CD4-positive, CD25-positive, alpha-beta regulatory T cell (primary cell): ENCODE results near the gene MAN1A1. TPM values are rescaled to one million over a fixed set of nuclear protein-coding genes. Genes with fewer than 3 reads are reported as not detected.

Experiments
- ATAC-seq, 2 donors: fragments of 150-1000 bp; cut with Tn5 transposase; one replicate each; pipeline ENCODE4 v1.10.0; 2021; ENCODE audit warnings: low read depth in 2 of 2, moderate number of reproducible peaks in 2 of 2, moderate library complexity in 1 of 2
- DNase-seq, 3 donors: peaks; one replicate each; pipeline versions ENCODE4 v3.0.0 to v3.0.0-alpha.2; 2012 to 2022; ENCODE audit warnings: mixed read lengths in 1 of 3
- H3K27ac ChIP-seq: one replicate; pipeline ENCODE4 v1.7.0; 2013; ENCODE audit warnings: mild to moderate bottlenecking, low read length; ENCODE audit not compliant: insufficient read depth, poor library complexity, severe bottlenecking
- H3K27me3 ChIP-seq: one replicate; pipeline ENCODE4 v1.7.0; 2013; ENCODE audit warnings: low read length; ENCODE audit not compliant: control insufficient read depth, insufficient read depth
- H3K36me3 ChIP-seq: one replicate; pipeline ENCODE4 v1.7.0; 2013; ENCODE audit warnings: mild to moderate bottlenecking, low read length, moderate library complexity; ENCODE audit not compliant: control insufficient read depth, insufficient read depth
- H3K4me1 ChIP-seq: 2 replicates; pipeline ENCODE4 v1.7.0; 2013; ENCODE audit warnings: mild to moderate bottlenecking, low read length; ENCODE audit not compliant: insufficient read depth, control insufficient read depth, poor library complexity, severe bottlenecking
- H3K4me3 ChIP-seq: one replicate; pipeline ENCODE4 v1.7.0; 2013; ENCODE audit warnings: low read depth, mild to moderate bottlenecking, low read length, moderate library complexity
- H3K9me3 ChIP-seq, 2 experiments: 1 replicate in 1 of 2; 2 replicates in 1 of 2; pipeline ENCODE4 v1.7.0; 2013; ENCODE audit warnings: low read length in 2 of 2, mild to moderate bottlenecking in 1 of 2, moderate library complexity in 1 of 2; ENCODE audit not compliant: control insufficient read depth in 2 of 2
- H3K27ac Mint-ChIP-seq, 3 donors: one replicate each; pipeline ENCODE4 v1.8.0; 2020 to 2022; ENCODE audit warnings: mild to moderate bottlenecking in 3 of 3, mixed read lengths in 3 of 3, moderate library complexity in 2 of 3
- H3K27me3 Mint-ChIP-seq: one replicate; pipeline ENCODE4 v1.8.0; 2022; ENCODE audit warnings: mild to moderate bottlenecking, mixed read lengths
- H3K36me3 Mint-ChIP-seq: one replicate; pipeline ENCODE4 v1.8.0; 2020; ENCODE audit warnings: mixed read lengths
- H3K4me1 Mint-ChIP-seq, 4 donors: one replicate each; pipeline ENCODE4 v1.8.0; 2020 to 2022; ENCODE audit warnings: mixed read lengths in 4 of 4, mild to moderate bottlenecking in 1 of 4
- H3K4me3 Mint-ChIP-seq, 4 donors: one replicate each; pipeline ENCODE4 v1.8.0; 2020 to 2022; ENCODE audit warnings: mild to moderate bottlenecking in 4 of 4, mixed read lengths in 4 of 4, moderate library complexity in 3 of 4
- H3K9me3 Mint-ChIP-seq, 7 donors: one replicate each; pipeline ENCODE4 v1.8.0; 2020 to 2022; ENCODE audit warnings: mixed read lengths in 7 of 7, mild to moderate bottlenecking in 3 of 7, moderate library complexity in 2 of 7
- polyA plus RNA-seq, 4 donors: library from polyadenylated mRNA; unstranded; fragments of 300-500 nt; fragmentation: Illumina TruSeq; gene quantifications; one replicate each; pipeline ENCODE4 v1.2.3, GENCODE V29; 2021
- total RNA-seq: library from RNA; stranded (reverse); gene quantifications from one replicate; pipeline ENCODE4 v1.2.3, GENCODE V29; 2022

MAN1A1 gene
- total and polyA plus RNA-seq, 5 donors from 2014 or later = 10.7 to 20.6 (median 13.6) TPM

DNA sequence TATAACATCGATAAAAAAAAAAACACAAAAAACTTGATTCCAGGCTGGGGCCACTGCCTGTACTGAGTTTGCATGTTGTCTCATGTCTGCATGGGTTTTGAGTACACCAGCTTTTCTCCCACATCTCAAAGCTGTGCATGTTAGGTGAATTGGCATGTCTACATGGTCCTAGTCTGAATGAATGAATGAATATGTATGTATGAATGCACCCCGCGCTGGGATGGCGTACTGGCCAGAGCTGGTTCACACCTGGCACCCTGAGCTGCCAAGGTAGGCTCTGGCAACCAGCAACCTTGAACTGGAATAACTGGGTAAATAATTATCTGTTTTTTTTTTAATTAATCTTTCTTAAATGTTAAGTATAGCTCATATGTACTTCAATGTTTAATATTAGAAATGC lies 131.0 kb downstream of the MAN1A1 start:
- no peaks in the 10 kb centered on the region for H3K4me1 ChIP-seq
- H3K36me3 ChIP-seq = no peaks in the 10 kb centered on the region
- no peaks in the 10 kb centered on the region for H3K36me3 Mint-ChIP-seq
- no peaks in the 10 kb centered on the region for H3K27me3 Mint-ChIP-seq
- no peak for DNase-seq
- no peaks in the 10 kb centered on the region for H3K9me3 Mint-ChIP-seq
- ATAC-seq = no peak
- H3K4me1 Mint-ChIP-seq = peaks cover 0 to 2% (median 0%) of the 10 kb centered on the region in 4 donors
- no peak overlapping the region for H3K27ac Mint-ChIP-seq
- no peak overlapping the region for H3K4me3 Mint-ChIP-seq
- H3K4me3 ChIP-seq = no peak overlapping the region
- no peak overlapping the region for H3K27ac ChIP-seq
- H3K9me3 ChIP-seq = no peaks in the 10 kb centered on the region
- H3K27me3 ChIP-seq = no peaks in the 10 kb centered on the region

DNA sequence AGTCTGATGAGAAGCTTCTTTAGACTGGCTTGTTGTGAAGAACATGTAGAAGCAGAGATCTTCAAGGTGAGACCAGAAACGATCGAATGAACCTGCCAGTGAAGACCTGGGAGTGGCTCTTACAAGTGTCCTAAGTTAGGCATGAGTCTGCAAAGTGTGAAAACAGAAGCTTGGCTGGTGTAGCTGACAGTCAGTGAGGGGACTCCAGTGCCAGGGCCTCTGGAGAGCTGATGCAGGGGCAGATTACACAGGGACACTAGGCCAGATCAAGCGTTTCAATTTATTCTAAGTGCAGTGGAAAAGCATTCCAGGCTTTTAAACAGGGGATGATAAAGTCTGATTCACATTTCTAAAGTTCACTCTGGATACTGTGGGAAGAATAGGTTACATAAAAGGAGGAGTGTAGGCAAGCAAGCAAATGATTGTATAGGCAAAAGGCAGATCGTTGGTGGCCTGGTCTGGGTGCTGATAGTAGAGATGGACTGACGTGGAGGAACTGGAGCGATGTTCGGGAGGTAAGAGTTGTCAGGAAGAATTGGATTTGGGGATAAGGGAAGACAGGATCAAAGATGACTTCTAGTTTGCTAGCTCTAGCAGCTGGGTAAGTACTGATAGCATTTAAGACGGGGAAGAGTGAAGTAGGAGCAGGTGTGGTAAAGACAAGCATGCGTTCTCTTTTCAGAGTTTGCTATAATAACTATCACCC lies 133.5 kb downstream of the MAN1A1 start:
- H3K36me3 ChIP-seq = no peaks in the 10 kb centered on the region
- Mint-ChIP-seq H3K4me1 (peaks cover 0 to 2% (median 0%) of the 10 kb centered on the region in 4 donors), H3K27me3 (no peaks in the 10 kb centered on the region), H3K4me3 (no peak overlapping the region), H3K9me3 (no peaks in the 10 kb centered on the region), H3K27ac (no peak overlapping the region), H3K36me3 (no peaks in the 10 kb centered on the region)
- H3K4me1 ChIP-seq = no peaks in the 10 kb centered on the region
- ATAC-seq = no peak
- no peak for DNase-seq
- no peak overlapping the region for H3K4me3 ChIP-seq
- no peak overlapping the region for H3K27ac ChIP-seq
- no peaks in the 10 kb centered on the region for H3K9me3 ChIP-seq
- H3K27me3 ChIP-seq = no peaks in the 10 kb centered on the region

DNA sequence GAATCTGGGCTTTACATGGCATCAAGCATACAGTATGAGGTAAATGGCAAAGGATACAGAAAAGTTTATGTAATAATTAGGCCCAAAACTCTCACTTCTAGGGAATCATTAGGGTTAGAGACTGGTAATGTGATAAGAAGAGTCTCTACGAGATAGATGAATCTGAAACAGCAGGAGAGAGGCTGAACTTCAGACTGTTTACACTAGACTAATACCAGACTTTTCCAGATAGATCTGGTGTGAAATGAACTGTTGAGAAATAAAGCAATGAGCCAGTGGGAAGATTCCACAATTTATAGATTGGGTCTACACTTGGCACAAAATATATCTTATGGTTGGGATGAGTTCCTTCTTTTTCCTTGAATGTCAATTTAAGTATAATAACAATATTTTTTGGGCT lies 134.3 kb downstream of the MAN1A1 start:
- H3K36me3 Mint-ChIP-seq = no peaks in the 10 kb centered on the region

DNA sequence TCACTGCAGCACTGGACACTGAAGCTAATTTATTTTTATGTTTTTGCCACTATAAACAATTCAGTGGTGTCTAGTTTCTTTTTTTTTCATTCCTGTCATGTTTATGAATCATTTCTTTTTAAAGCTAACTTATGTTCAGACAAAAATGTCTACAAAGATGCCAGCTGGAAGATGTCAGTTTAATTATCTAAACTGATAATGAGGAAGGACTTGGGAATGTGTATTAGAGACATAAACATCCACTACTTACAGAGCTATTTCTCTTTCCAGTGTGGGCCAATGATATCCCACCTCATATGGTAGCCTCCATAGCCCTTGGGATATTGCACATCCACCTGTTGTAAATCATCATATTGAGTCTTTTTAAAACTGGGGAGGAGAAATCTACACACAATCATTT lies 139.0 kb downstream of the MAN1A1 start:
- Mint-ChIP-seq H3K27ac (no peak overlapping the region), H3K4me3 (no peak overlapping the region), H3K9me3 (peaks cover 0 to 1% (median 0%) of the 10 kb centered on the region in 7 donors), H3K36me3 (peaks cover 3% of the 10 kb centered on the region), H3K27me3 (no peaks in the 10 kb centered on the region), H3K4me1 (peaks cover 0 to 9% (median 8%) of the 10 kb centered on the region in 4 donors)
- Histone ChIP-seq H3K9me3 (no peaks in the 10 kb centered on the region), H3K4me3 (no peak overlapping the region), H3K27ac (no peak overlapping the region), H3K27me3 (no peaks in the 10 kb centered on the region), H3K36me3 (no peaks in the 10 kb centered on the region), H3K4me1 (no peaks in the 10 kb centered on the region)
- DNase-seq (no peak), ATAC-seq (no peak)

More for the DNA sequence above, 134.3 kb downstream of the MAN1A1 start:
- no peaks in the 10 kb centered on the region for H3K27me3 Mint-ChIP-seq
- Histone ChIP-seq H3K9me3 (no peaks in the 10 kb centered on the region), H3K4me1 (no peaks in the 10 kb centered on the region), H3K27ac (no peak overlapping the region), H3K36me3 (no peaks in the 10 kb centered on the region), H3K4me3 (no peak overlapping the region), H3K27me3 (no peaks in the 10 kb centered on the region)
- DNase-seq (no peak), ATAC-seq (no peak)
- H3K9me3 Mint-ChIP-seq = no peaks in the 10 kb centered on the region
- H3K27ac Mint-ChIP-seq = no peak overlapping the region
- peaks cover 0 to 2% (median 0%) of the 10 kb centered on the region in 4 donors for H3K4me1 Mint-ChIP-seq
- no peak overlapping the region for H3K4me3 Mint-ChIP-seq

DNA sequence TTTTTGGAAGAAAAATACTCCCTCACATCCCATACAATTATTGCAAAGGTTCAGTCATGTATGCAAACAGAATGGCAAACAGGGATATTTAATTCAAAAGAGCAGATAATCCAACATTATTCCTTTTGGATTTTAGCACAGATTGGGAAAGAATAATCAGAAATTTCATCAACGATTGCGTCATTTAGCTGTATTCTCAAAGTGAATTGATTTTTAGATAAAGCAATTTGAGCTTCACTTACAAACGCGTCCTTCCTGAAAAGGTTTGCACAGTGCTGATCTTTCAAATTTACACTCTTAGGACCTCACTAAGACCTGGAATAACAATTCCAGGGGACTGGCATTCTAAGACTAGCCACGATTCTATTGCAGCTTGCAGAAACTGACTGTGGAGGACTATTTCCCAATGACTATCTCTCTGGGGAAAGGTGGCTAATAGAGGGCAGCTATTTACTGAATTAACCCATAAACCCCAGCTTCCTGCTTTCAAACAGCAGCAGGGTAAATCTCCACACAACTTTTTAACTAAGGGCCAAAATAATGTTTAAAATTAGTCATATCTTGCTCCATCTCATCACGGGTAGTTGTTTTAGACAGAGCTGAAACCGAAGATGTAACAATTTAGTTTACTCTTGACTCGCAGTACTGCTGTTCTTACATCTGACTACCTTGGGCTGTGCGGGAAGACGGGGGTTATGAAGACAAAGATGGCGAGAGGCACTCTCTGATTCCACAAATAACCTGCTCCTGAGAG lies 139.9 kb downstream of the MAN1A1 start:
- Mint-ChIP-seq H3K4me3 (no peak overlapping the region), H3K27ac (peak overlapping the region in 1 of 3 donors; percentile 12), H3K36me3 (peaks cover 3% of the 10 kb centered on the region), H3K4me1 (peaks cover 0 to 9% (median 8%) of the 10 kb centered on the region in 4 donors), H3K27me3 (no peaks in the 10 kb centered on the region), H3K9me3 (peaks cover 0 to 1% (median 0%) of the 10 kb centered on the region in 7 donors)
- Histone ChIP-seq H3K4me1 (no peaks in the 10 kb centered on the region), H3K36me3 (no peaks in the 10 kb centered on the region), H3K9me3 (no peaks in the 10 kb centered on the region), H3K27me3 (no peaks in the 10 kb centered on the region), H3K4me3 (no peak overlapping the region), H3K27ac (no peak overlapping the region)
- DNase-seq = no peak
- no peak for ATAC-seq

DNA sequence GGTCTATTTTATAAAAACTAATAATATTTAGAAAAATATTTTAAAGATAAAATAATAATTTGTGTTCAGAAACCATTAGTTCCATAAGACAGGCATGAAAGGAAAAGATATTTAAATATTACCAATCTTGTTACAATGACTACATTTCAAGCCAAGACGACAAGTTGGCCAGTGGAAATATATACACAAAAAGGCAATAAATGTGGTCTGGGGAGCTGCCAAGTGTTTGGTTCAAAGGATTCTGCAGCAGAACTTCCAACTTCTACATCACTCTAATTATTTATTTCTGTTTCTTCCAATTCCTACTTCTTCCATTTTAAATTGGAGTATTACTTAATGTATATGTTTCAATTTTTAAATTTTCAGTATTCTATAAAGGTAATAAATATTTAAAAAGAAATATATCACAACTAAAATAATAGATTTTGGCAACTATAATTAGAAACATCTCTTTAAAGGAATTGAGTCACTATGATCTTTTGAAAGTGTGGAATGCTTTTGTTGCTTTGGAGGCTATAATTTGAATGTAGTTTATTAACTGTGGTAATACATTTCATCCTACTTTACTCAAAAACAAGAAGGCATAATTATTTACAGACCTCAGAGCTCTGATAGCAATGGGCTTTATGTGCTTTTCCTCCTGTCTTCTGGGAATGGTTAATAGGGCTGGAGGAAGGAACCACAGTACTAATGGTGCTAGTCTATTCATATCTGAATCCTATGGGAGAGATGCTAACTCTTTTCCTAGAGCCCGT lies 141.4 kb downstream of the MAN1A1 start:
- peaks cover 0 to 1% (median 0%) of the 10 kb centered on the region in 7 donors for H3K9me3 Mint-ChIP-seq
- ATAC-seq = no peak
- peaks cover 11% of the 10 kb centered on the region for H3K36me3 Mint-ChIP-seq
- Histone ChIP-seq H3K27ac (no peak overlapping the region), H3K4me1 (no peaks in the 10 kb centered on the region), H3K36me3 (peaks cover 2% of the 10 kb centered on the region), H3K4me3 (no peak overlapping the region), H3K27me3 (no peaks in the 10 kb centered on the region), H3K9me3 (no peaks in the 10 kb centered on the region)
- no peak for DNase-seq
- H3K27ac Mint-ChIP-seq = no peak overlapping the region
- no peak overlapping the region for H3K4me3 Mint-ChIP-seq
- H3K4me1 Mint-ChIP-seq = peaks cover 0 to 13% (median 9%) of the 10 kb centered on the region in 4 donors
- H3K27me3 Mint-ChIP-seq = no peaks in the 10 kb centered on the region

DNA sequence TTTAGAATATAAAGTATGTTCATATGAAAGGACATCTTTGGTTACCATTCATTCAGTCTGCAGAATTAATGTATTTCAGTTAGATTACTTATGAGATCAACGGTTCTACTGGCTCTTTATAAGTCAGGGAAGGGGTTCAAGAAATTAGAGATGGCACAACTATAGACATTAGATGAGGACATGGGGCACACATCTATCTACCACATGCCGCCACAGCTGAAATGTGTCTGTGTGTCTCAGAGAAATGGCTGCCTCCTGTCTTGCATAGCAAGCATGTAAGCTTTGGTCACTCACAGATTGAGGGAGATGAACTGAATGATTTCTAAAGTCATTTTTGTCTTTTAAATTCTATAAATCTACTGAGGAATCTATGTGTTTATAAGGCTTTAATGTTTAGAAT lies 142.2 kb downstream of the MAN1A1 start:
- Histone ChIP-seq H3K27me3 (no peaks in the 10 kb centered on the region), H3K4me1 (no peaks in the 10 kb centered on the region), H3K27ac (no peak overlapping the region), H3K4me3 (no peak overlapping the region), H3K9me3 (no peaks in the 10 kb centered on the region), H3K36me3 (peaks cover 7% of the 10 kb centered on the region)
- no peak for DNase-seq
- Mint-ChIP-seq H3K27me3 (no peaks in the 10 kb centered on the region), H3K36me3 (peaks cover 18% of the 10 kb centered on the region), H3K4me1 (peaks cover 0 to 13% (median 9%) of the 10 kb centered on the region in 4 donors), H3K9me3 (peaks cover 0 to 1% (median 0%) of the 10 kb centered on the region in 7 donors), H3K4me3 (peak overlapping the region in 1 of 4 donors; percentile 21), H3K27ac (no peak overlapping the region)
- no peak for ATAC-seq
